ENCODE results near the gene TMEM72. TPM values are rescaled to one million over a fixed set of nuclear protein-coding genes. Genes with fewer than 3 reads are reported as not detected.

The TMEM72 gene
- total and polyA plus RNA-seq, 2 experiments from 2014 or later: 0.13 TPM; not detected in 1

GRCh38 chr10:44893604-44894468 lies 17.3 kb upstream of the TMEM72 start:
- no peaks in the 10 kb centered on the region for H3K9me3 ChIP-seq (ENCODE audit: low read depth)
- 87% methylated on average over 5 of the region's 5 CpGs for WGBS (ENCODE audit: low lambda C conversion rate, missing lambda C conversion rate)
- no peak for DNase-seq (ENCODE audit: low spot score)
- H3K36me3 ChIP-seq (replicated peaks; ENCODE audit: insufficient read depth, low read depth): no peaks in the 10 kb centered on the region
- H3K79me2 ChIP-seq: no peaks in the 10 kb centered on the region
- no peaks in the 10 kb centered on the region for H3K27me3 ChIP-seq
- no peaks in the 10 kb centered on the region for H3K9me2 ChIP-seq (replicated peaks; ENCODE audit: insufficient read depth)
- no peaks in the 10 kb centered on the region for H4K20me1 ChIP-seq (ENCODE audit: insufficient read depth, poor library complexity, severe bottlenecking)
- H2AFZ ChIP-seq: no peak overlapping the region
- no peak overlapping the region for H3K4me3 ChIP-seq
- no peak overlapping the region for H3K27ac ChIP-seq
- no peak overlapping the region for H3K4me2 ChIP-seq
- TF ChIP-seq CTCF (IDR thresholded peaks at IDR 0.05; ENCODE audit: poor library complexity): no peak
- TF ChIP-seq EZH2phosphoT487 (IDR thresholded peaks at IDR 0.05; ENCODE audit: low read depth, severe bottlenecking, unreplicated experiment): no peak
- TF ChIP-seq EZH2 (IDR thresholded peaks at IDR 0.05; ENCODE audit: borderline replicate concordance): no peak
- no peaks in the 10 kb centered on the region for H3K4me1 ChIP-seq (ENCODE audit: insufficient read depth)

- TF ChIP-seq EZH2 (IDR thresholded peaks at IDR 0.05; ENCODE audit: borderline replicate concordance): no peak
- no peak for TF ChIP-seq EZH2phosphoT487 (IDR thresholded peaks at IDR 0.05; ENCODE audit: low read depth, severe bottlenecking, unreplicated experiment)
- TF ChIP-seq CTCF (IDR thresholded peaks at IDR 0.05; ENCODE audit: poor library complexity): no peak
- Histone ChIP-seq H3K36me3 (replicated peaks; ENCODE audit: insufficient read depth, low read depth) (no peaks in the 10 kb centered on the region), H3K4me1 (ENCODE audit: insufficient read depth) (no peaks in the 10 kb centered on the region), H4K20me1 (ENCODE audit: insufficient read depth, poor library complexity, severe bottlenecking) (no peaks in the 10 kb centered on the region), H2AFZ (no peak overlapping the region), H3K27me3 (no peaks in the 10 kb centered on the region), H3K79me2 (no peaks in the 10 kb centered on the region), H3K4me2 (no peak overlapping the region), H3K9me2 (replicated peaks; ENCODE audit: insufficient read depth) (no peaks in the 10 kb centered on the region), H3K27ac (no peak overlapping the region), H3K4me3 (no peak overlapping the region), H3K9me3 (ENCODE audit: low read depth) (no peaks in the 10 kb centered on the region)
- 90% methylated on average over 4 of the region's 4 CpGs for WGBS (ENCODE audit: low lambda C conversion rate, missing lambda C conversion rate)
- no peak for DNase-seq (ENCODE audit: low spot score)
Measured at GRCh38 chr10:44894691-44895090, 16.4 kb upstream of the TMEM72 start.

GRCh38 chr10:44895280-44895679 lies 15.9 kb upstream of the TMEM72 start:
- no peaks in the 10 kb centered on the region for H3K9me2 ChIP-seq (replicated peaks; ENCODE audit: insufficient read depth)
- H2AFZ ChIP-seq: no peak overlapping the region
- H4K20me1 ChIP-seq (ENCODE audit: insufficient read depth, poor library complexity, severe bottlenecking): no peaks in the 10 kb centered on the region
- no peaks in the 10 kb centered on the region for H3K4me1 ChIP-seq (ENCODE audit: insufficient read depth)
- H3K4me3 ChIP-seq: no peak overlapping the region
- no peak for DNase-seq (ENCODE audit: low spot score)
- H3K36me3 ChIP-seq (replicated peaks; ENCODE audit: insufficient read depth, low read depth): no peaks in the 10 kb centered on the region
- no peak overlapping the region for H3K4me2 ChIP-seq
- H3K9me3 ChIP-seq (ENCODE audit: low read depth): no peaks in the 10 kb centered on the region
- 96% methylated on average over 5 of the region's 5 CpGs for WGBS (ENCODE audit: low lambda C conversion rate, missing lambda C conversion rate)
- no peaks in the 10 kb centered on the region for H3K27me3 ChIP-seq
- H3K27ac ChIP-seq: no peak overlapping the region
- H3K79me2 ChIP-seq: no peaks in the 10 kb centered on the region
- TF ChIP-seq EZH2phosphoT487 (IDR thresholded peaks at IDR 0.05; ENCODE audit: low read depth, severe bottlenecking, unreplicated experiment) (no peak), EZH2 (IDR thresholded peaks at IDR 0.05; ENCODE audit: borderline replicate concordance) (no peak), CTCF (IDR thresholded peaks at IDR 0.05; ENCODE audit: poor library complexity) (no peak)

Data from hepatocyte (in vitro differentiated cells).